GM10266 (cell line): ENCODE results near the gene NAA10.

Experiments used
- DNase-seq: peaks from one replicate; pipeline ENCODE4 v3.0.0; 2012; ENCODE audit errors: extremely low spot score
- TF ChIP-seq, protein P1 (sequence below): IDR thresholded peaks from 2 replicates; pipeline ENCODE4 v1.5.1; 2012; ENCODE audit warnings: mild to moderate bottlenecking, low read depth; ENCODE audit not compliant: control insufficient read depth, insufficient read depth; ENCODE audit errors: missing control alignments

Gene NAA10

DNA sequence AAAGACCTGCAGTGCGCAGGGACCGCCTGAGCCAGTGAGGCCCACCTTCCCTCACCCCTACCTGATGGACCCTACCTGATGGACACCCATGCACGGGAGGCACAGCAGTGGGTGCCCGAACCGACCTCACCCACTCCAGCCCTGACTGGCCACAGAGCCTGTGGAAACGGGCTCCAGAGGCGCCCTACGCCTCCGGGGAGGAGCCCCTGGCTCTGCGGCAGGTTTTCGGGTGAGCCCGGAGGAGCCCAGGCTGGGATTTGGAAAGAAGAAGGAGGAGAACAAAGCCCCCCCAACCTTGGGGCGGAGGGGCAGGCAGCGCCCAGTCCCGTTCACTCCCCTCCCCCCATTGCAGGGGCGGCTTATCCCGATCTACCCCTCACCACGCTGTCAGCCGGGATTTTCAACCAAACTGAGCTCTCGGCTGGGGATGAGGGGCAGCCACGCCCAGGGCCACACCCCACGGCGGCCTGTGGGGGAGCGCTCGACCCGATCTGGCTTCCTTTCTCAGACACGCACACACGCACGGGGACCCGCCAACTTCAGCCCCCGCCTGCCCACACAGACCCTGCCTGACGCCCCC, 49.5 kb downstream of the NAA10 start:
- DNase-seq: no peak
- TF ChIP-seq, protein P1, sequence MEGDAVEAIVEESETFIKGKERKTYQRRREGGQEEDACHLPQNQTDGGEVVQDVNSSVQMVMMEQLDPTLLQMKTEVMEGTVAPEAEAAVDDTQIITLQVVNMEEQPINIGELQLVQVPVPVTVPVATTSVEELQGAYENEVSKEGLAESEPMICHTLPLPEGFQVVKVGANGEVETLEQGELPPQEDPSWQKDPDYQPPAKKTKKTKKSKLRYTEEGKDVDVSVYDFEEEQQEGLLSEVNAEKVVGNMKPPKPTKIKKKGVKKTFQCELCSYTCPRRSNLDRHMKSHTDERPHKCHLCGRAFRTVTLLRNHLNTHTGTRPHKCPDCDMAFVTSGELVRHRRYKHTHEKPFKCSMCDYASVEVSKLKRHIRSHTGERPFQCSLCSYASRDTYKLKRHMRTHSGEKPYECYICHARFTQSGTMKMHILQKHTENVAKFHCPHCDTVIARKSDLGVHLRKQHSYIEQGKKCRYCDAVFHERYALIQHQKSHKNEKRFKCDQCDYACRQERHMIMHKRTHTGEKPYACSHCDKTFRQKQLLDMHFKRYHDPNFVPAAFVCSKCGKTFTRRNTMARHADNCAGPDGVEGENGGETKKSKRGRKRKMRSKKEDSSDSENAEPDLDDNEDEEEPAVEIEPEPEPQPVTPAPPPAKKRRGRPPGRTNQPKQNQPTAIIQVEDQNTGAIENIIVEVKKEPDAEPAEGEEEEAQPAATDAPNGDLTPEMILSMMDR: no peak

DNA sequence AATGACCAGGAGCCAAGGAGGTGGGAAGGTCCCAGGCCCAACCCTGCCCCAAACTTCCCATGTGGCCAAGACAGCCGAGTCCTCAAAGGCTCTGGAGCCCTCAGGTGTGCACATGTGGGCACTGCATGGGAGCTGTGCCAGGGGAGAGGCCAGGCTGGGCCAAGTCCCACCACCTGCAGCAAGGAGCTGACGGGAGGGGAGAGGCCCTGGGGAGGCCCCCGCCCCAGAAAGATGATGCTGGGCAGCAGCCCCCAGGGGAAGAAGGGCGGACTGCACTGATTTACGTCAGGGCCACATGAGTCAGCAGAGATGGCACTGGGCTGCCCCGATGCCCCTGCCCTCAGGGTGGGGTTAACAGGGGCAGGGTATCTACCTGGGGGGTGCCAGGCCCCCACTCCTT, 50.2 kb downstream of the NAA10 start:
- TF ChIP-seq, protein P1: peak; percentile 19
- no peak for DNase-seq

DNA sequence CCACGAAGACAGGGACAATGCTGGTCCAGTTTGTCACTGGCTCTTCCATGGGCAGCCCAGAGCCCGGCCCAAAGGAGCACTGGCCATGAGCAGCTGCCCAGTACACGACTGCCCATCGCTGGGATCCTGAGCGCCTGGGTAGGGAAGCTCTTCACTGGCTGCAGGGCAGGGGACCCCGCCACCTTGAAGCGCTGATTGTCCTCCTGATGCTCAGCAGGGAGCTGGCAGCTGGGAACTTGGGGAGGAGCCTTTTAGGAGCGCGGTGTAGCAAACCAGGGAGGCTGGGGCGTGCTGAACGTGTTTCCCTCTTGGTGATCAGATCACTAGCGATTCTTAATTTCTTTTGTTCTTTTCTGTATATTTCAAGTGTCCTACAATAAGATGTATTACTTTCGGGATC, 50.7 kb downstream of the NAA10 start:
- TF ChIP-seq, protein P1: no peak
- no peak for DNase-seq

DNA sequence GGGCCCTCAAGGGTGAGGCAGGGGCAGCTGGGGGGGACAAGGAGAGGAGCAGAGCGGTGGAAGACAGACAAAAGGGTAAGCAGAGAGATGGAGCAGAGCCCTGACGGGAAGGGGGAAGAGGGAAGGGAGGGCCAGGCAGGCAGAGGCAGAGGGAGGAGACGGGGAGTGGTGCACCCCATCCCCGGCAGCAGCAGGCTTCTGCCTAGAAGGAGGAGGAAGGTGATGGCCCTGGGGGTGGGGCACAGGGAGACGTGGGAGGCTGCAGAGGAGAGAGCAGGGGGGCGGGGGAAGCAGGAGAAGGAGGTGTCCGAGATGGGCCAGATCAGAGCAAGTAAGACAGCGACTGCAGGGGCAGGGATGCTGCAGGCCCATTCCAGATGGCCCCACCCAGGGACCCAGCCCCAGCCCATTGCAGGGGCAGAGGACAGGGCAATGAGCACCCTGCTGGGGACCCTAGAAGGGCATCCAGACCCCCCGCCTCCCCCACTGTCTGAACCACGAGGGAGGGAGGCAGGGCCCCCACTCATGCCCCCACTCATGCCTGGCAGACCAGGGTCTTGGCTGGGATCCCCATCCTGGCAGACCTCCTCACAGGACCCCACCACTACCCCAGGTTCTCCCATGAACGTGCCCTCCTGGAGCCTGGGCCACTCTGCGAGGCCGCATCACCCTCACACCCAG, 51.5 kb downstream of the NAA10 start:
- DNase-seq: no peak
- TF ChIP-seq, protein P1: no peak

DNA sequence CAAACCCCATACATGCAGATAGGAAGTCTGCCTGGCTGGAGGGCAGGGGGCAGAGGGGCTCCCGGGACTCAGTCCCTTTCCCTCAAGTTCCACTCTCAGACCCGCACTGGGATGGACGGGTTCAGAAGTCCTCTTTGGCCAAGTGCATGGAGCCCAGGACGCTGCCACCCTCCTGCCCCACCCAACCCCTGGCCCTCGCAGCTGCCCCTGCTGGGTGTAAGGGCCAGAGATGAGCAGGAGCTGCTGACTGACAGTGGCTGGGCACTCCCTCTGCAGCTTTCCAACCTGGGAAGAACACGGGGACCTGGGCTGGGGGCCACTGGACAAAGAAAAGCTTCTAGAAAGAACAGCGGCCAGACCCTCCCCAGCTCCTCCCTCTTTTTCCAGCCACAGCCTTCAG, 52.3 kb downstream of the NAA10 start:
- TF ChIP-seq, protein P1: no peak
- DNase-seq: no peak

DNA sequence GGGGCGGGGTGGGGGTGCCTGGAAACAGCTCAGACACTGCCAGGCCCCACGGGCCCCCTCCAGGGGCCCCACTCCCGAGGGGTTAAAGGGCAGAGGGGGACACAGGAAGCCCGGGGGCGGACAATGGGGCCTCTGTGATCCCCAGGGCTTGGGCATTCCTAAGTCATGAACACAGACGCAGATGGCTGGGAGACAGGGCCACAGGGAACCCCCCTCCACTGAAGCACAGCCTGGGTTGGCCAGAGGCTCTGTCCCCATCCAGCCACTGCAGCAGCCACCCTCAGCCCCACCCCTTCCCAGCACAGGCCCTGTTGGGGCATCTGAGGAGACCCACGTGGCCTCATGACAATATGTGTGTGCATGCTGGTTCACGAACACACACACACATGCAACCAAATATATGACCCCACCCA, 52.7 kb downstream of the NAA10 start:
- no peak for DNase-seq
- TF ChIP-seq, protein P1: no peak

DNA sequence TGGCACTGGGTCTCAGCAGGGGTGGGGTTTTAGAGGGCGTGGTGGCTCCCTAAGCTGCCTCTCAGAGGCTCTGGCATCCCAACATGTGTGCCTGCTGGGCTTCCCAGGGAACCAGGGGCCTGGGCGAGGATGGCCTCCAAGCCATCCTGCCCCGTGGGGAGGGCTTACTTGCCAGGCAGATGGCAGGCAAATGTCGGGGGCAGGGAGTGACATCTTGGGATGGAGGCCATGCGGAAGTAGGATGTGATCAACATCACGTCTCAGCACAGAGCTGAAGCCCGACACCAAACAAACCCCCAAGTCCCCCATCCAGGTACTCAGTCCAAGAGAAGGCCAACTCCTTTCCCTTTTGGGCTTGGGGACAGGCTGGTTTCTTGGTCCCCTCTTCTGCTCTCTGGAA, 53.6 kb downstream of the NAA10 start:
- DNase-seq: no peak
- TF ChIP-seq, protein P1: no peak
